Measurements from ENCODE around the gene GALNT5. TPM values are rescaled to one million over a fixed set of nuclear protein-coding genes. Genes with fewer than 3 reads are reported as not detected.

Gene GALNT5
- total RNA-seq, 1 donor from 2014 or later = 1.7 TPM

GRCh38 chr2:157362627-157363026, 105.1 kb downstream of the GALNT5 start:
- Mint-ChIP-seq H3K4me3 (no peak overlapping the region), H3K27me3 (no peaks in the 10 kb centered on the region), H3K4me1 (ENCODE audit: unreplicated experiment) (peaks cover 4% of the 10 kb centered on the region), H3K36me3 (no peaks in the 10 kb centered on the region), H3K27ac (no peak overlapping the region), H3K9me3 (peaks cover 7% of the 10 kb centered on the region)
- DNase-seq (ENCODE audit: extremely low spot score, unreplicated experiment) = no peak
- no peak for TF ChIP-seq CTCF (conservative IDR thresholded peaks at IDR 0.05)

DNA sequence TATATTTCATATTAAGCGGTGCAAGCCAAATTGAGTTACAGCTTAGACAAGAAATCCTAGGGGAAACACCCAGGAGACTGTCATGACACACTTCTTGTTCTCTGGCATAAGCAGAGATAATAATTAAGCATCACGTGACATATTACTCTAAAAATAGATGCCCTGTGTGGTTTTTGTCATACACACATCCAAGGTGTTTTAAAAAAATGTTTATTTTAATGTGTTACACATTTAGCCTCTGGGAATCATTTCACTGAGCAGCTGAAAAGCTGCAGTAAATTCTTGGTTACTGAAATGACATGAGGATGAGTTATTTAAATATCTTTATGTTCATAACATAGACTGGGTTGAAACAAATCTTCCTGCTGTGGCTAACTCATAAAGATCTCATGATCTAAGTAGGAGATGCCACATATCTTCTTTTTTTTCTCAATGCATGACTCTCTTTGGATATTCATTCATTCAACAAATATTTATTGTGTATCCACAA, 106.2 kb downstream of the GALNT5 start:
- H3K36me3 Mint-ChIP-seq = no peaks in the 10 kb centered on the region
- H3K27ac Mint-ChIP-seq = no peak overlapping the region
- peaks cover 4% of the 10 kb centered on the region for H3K4me1 Mint-ChIP-seq (ENCODE audit: unreplicated experiment)
- no peak overlapping the region for H3K4me3 Mint-ChIP-seq
- peaks cover 7% of the 10 kb centered on the region for H3K9me3 Mint-ChIP-seq
- H3K27me3 Mint-ChIP-seq = no peaks in the 10 kb centered on the region
- DNase-seq (ENCODE audit: extremely low spot score, unreplicated experiment) = no peak
- no peak for TF ChIP-seq CTCF (conservative IDR thresholded peaks at IDR 0.05)

Other genes starting within 250 kb of the GALNT5 start
- 1.2 and 1.6 TPM in 2 replicates for gene ERMN, start 68.1 kb downstream of the GALNT5 start, total RNA-seq (ENCODE audit: low replicate concordance)
- 0.40 and 0.51 TPM in 2 replicates for gene CYTIP, start 186.4 kb downstream of the GALNT5 start, total RNA-seq (ENCODE audit: low replicate concordance)

Measured in type B pancreatic cell (in vitro differentiated cells).